ENCODE results near the gene STX8.

GRCh38 chr17:9408381-9408780 is 167.2 kb downstream of the STX8 start:
- TF ChIP-seq, protein P1, sequence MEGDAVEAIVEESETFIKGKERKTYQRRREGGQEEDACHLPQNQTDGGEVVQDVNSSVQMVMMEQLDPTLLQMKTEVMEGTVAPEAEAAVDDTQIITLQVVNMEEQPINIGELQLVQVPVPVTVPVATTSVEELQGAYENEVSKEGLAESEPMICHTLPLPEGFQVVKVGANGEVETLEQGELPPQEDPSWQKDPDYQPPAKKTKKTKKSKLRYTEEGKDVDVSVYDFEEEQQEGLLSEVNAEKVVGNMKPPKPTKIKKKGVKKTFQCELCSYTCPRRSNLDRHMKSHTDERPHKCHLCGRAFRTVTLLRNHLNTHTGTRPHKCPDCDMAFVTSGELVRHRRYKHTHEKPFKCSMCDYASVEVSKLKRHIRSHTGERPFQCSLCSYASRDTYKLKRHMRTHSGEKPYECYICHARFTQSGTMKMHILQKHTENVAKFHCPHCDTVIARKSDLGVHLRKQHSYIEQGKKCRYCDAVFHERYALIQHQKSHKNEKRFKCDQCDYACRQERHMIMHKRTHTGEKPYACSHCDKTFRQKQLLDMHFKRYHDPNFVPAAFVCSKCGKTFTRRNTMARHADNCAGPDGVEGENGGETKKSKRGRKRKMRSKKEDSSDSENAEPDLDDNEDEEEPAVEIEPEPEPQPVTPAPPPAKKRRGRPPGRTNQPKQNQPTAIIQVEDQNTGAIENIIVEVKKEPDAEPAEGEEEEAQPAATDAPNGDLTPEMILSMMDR (IDR thresholded peaks at IDR 0.05; ENCODE audit: borderline replicate concordance, extremely low read depth, low read length, poor library complexity, severe bottlenecking), result no peak
- no peak for TF ChIP-seq EZH2 (IDR thresholded peaks at IDR 0.05; ENCODE audit: borderline replicate concordance, low read depth, low read length, severe bottlenecking)

Data from DND-41 (cell line).